Astrocyte (in vitro differentiated cells and primary cell): Measurements from ENCODE around the gene LYRM2. TPM values are rescaled to one million over a fixed set of nuclear protein-coding genes. Genes with fewer than 3 reads are reported as not detected.
A peak's percentile ranks its signal among the peaks of the same experiment; 100 is the strongest.

Experiments
- DNase-seq: peaks from one replicate; pipeline ENCODE4 v3.0.0-alpha.2; 2010; ENCODE audit warnings: low read depth
- FAIRE-seq: peaks from 2 replicates; lab custom pipeline; 2011; peaks lifted over from hg19 to GRCh38; lab: Jason Lieb, UNC
- H2AFZ ChIP-seq: 2 replicates; pipeline ENCODE4 v1.6.0; 2012; ENCODE audit warnings: low read depth, low read length, inconsistent platforms
- H3K27ac ChIP-seq: 2 replicates; pipeline ENCODE4 v1.5.1; 2011; ENCODE audit warnings: low read depth, low read length, inconsistent platforms
- H3K27me3 ChIP-seq: 2 replicates; pipeline ENCODE4 v1.6.0; 2011; ENCODE audit warnings: low read length, inconsistent platforms; ENCODE audit not compliant: insufficient read depth
- H3K36me3 ChIP-seq: 2 replicates; pipeline ENCODE4 v1.5.1; 2011; ENCODE audit warnings: low read length, inconsistent platforms; ENCODE audit not compliant: insufficient read depth
- H3K4me1 ChIP-seq: 2 replicates; pipeline ENCODE4 v1.5.1; 2011; ENCODE audit warnings: low read length, inconsistent platforms; ENCODE audit not compliant: insufficient read depth
- H3K4me2 ChIP-seq: 2 replicates; pipeline ENCODE4 v1.6.0; 2012; ENCODE audit warnings: low read length, inconsistent platforms
- H3K4me3 ChIP-seq: 2 replicates; pipeline ENCODE4 v1.5.1; 2011; ENCODE audit warnings: low read depth, mild to moderate bottlenecking, low read length, inconsistent platforms; ENCODE audit not compliant: insufficient read depth
- H3K79me2 ChIP-seq: 2 replicates; pipeline ENCODE4 v1.6.0; 2012; ENCODE audit warnings: mild to moderate bottlenecking, low read length, inconsistent platforms; ENCODE audit not compliant: insufficient read depth
- H3K9ac ChIP-seq: 2 replicates; pipeline ENCODE4 v1.6.0; 2012; ENCODE audit warnings: mild to moderate bottlenecking, low read length, inconsistent platforms
- H3K9me3 ChIP-seq: 2 replicates; pipeline ENCODE4 v1.5.1; 2012; ENCODE audit warnings: low read depth, mild to moderate bottlenecking, low read length, inconsistent platforms; ENCODE audit not compliant: insufficient read depth
- H4K20me1 ChIP-seq: 2 replicates; pipeline ENCODE4 v1.6.0; 2012; ENCODE audit warnings: low read length, inconsistent platforms; ENCODE audit not compliant: insufficient read depth
- H3K27ac Mint-ChIP-seq: one replicate; pipeline ENCODE4 v1.8.0; 2021; ENCODE audit warnings: mild to moderate bottlenecking, mixed read lengths; ENCODE audit not compliant: unreplicated experiment
- H3K27me3 Mint-ChIP-seq: one replicate; pipeline ENCODE4 v1.8.0; 2021; ENCODE audit warnings: low read depth, mixed read lengths; ENCODE audit not compliant: unreplicated experiment
- H3K36me3 Mint-ChIP-seq: one replicate; pipeline ENCODE4 v1.8.0; 2021; ENCODE audit warnings: low read depth, mixed read lengths; ENCODE audit not compliant: unreplicated experiment
- H3K4me1 Mint-ChIP-seq: one replicate; pipeline ENCODE4 v1.8.0; 2021; ENCODE audit warnings: low read depth, mixed read lengths; ENCODE audit not compliant: unreplicated experiment
- H3K4me3 Mint-ChIP-seq: one replicate; pipeline ENCODE4 v1.8.0; 2021; ENCODE audit warnings: mild to moderate bottlenecking, moderate library complexity, mixed read lengths; ENCODE audit not compliant: unreplicated experiment
- H3K9me3 Mint-ChIP-seq: one replicate; pipeline ENCODE4 v1.8.0; 2021; ENCODE audit warnings: mild to moderate bottlenecking, mixed read lengths; ENCODE audit not compliant: unreplicated experiment
- EZH2 ChIP-seq: IDR thresholded peaks from 2 replicates; pipeline ENCODE4 v1.6.1; 2012; ENCODE audit warnings: mild to moderate bottlenecking, low read length, inconsistent platforms; ENCODE audit not compliant: insufficient read depth
- total RNA-seq: library from RNA; stranded (reverse); gene quantifications from 2 replicates; pipeline ENCODE4 v1.2.1, GENCODE V29; 2021
- TF ChIP-seq, protein P1 (sequence below): IDR thresholded peaks from 2 replicates; pipeline ENCODE4 v1.5.1; 2011; ENCODE audit warnings: low read depth, mild to moderate bottlenecking, inconsistent platforms, low read length, moderate library complexity; ENCODE audit not compliant: insufficient read depth

The LYRM2 gene
- total RNA-seq, 1 donor from 2014 or later, result 39.2 TPM

DNA sequence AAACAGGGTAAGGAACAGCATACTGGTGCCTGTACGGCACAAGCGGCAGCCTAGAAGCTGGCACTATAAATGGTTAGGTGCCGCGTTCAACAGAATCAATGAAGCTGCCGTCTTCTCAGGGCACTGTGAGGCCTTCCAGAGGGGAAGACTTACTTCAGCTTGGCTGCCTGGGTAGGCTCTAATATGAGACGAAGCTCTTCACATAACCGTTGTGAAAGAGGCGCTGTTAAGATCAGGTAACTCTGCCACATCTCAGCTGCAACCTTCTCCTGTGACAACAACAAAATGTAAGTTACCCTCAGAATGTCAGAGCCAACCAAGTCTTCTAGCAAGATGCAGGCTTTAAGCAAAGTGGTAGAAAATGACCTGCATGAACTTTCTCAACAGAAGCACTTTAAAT is 12.0 kb upstream of the LYRM2 start:
- Mint-ChIP-seq H3K27ac (no peak overlapping the region), H3K4me1 (peaks cover 3% of the 10 kb centered on the region), H3K36me3 (peaks cover 11% of the 10 kb centered on the region), H3K27me3 (no peaks in the 10 kb centered on the region), H3K4me3 (no peak overlapping the region), H3K9me3 (no peaks in the 10 kb centered on the region)
- Histone ChIP-seq H2AFZ (no peak overlapping the region), H3K9me3 (no peaks in the 10 kb centered on the region), H3K4me3 (no peak overlapping the region), H3K27ac (no peak overlapping the region), H3K4me2 (no peak overlapping the region), H3K9ac (no peak overlapping the region), H3K79me2 (no peaks in the 10 kb centered on the region), H3K36me3 (peaks cover 40% of the 10 kb centered on the region), H4K20me1 (no peaks in the 10 kb centered on the region), H3K27me3 (no peaks in the 10 kb centered on the region), H3K4me1 (no peaks in the 10 kb centered on the region)
- TF ChIP-seq, protein P1, sequence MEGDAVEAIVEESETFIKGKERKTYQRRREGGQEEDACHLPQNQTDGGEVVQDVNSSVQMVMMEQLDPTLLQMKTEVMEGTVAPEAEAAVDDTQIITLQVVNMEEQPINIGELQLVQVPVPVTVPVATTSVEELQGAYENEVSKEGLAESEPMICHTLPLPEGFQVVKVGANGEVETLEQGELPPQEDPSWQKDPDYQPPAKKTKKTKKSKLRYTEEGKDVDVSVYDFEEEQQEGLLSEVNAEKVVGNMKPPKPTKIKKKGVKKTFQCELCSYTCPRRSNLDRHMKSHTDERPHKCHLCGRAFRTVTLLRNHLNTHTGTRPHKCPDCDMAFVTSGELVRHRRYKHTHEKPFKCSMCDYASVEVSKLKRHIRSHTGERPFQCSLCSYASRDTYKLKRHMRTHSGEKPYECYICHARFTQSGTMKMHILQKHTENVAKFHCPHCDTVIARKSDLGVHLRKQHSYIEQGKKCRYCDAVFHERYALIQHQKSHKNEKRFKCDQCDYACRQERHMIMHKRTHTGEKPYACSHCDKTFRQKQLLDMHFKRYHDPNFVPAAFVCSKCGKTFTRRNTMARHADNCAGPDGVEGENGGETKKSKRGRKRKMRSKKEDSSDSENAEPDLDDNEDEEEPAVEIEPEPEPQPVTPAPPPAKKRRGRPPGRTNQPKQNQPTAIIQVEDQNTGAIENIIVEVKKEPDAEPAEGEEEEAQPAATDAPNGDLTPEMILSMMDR, result no peak
- TF ChIP-seq EZH2, result no peak
- FAIRE-seq, result no peak
- DNase-seq, result no peak

DNA sequence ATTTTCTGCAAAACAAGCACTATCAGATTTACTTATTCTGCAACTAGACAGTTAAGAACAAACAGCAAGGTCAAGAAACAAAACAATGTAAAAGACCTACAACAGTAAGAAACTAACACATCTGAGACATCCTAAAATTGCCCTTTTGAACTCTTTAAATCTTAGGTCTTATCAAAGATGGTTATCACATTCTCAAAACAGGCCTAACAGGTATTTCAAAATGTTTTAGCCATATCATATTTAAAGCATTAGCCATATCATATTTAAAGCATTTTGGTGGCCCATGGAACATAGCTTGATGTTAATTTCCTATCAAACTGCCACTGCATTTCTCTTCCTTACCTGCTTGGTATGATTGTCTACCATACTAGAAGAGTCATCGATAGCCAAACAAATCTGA is 11.1 kb upstream of the LYRM2 start:
- Mint-ChIP-seq H3K36me3 (peaks cover 11% of the 10 kb centered on the region), H3K9me3 (no peaks in the 10 kb centered on the region), H3K27ac (no peak overlapping the region), H3K4me1 (no peaks in the 10 kb centered on the region), H3K27me3 (no peaks in the 10 kb centered on the region), H3K4me3 (no peak overlapping the region)
- H3K27me3 ChIP-seq, result no peaks in the 10 kb centered on the region
- DNase-seq (no peak), FAIRE-seq (peak; percentile 56)
- H3K4me2 ChIP-seq, result no peak overlapping the region
- H4K20me1 ChIP-seq, result no peaks in the 10 kb centered on the region
- H3K36me3 ChIP-seq, result peaks cover 38% of the 10 kb centered on the region
- H3K27ac ChIP-seq, result no peak overlapping the region
- TF ChIP-seq, protein P1, result no peak
- no peak for TF ChIP-seq EZH2
- H3K4me1 ChIP-seq, result no peaks in the 10 kb centered on the region
- H2AFZ ChIP-seq, result no peak overlapping the region
- H3K9ac ChIP-seq, result no peak overlapping the region
- H3K9me3 ChIP-seq, result no peaks in the 10 kb centered on the region
- no peak overlapping the region for H3K4me3 ChIP-seq
- H3K79me2 ChIP-seq, result no peaks in the 10 kb centered on the region

DNA sequence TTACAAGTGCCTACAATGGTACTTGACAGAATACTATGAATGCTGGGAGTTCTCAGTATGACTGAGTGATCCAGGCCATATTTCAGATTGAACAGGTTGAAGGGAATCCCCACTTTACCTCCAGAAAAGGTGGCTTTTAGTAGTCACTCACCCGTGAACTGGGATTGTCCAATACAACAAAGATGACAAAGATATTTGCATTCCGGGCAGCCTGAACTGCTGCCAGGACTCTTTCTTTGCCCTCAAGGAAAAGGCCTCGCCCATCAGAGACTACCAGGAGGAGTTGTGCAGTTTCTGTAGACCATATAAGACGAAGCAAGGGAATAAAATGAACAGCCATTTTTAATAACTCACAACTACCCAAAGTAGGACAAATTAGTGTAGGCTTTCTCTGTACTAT is 6.3 kb upstream of the LYRM2 start:
- peaks cover 9% of the 10 kb centered on the region for H3K4me1 Mint-ChIP-seq
- H3K4me2 ChIP-seq, result no peak overlapping the region
- FAIRE-seq, result no peak
- H3K4me1 ChIP-seq, result peaks cover 8% of the 10 kb centered on the region
- H3K27ac Mint-ChIP-seq, result no peak overlapping the region
- H3K9me3 ChIP-seq, result no peaks in the 10 kb centered on the region
- no peak for DNase-seq
- H3K4me3 ChIP-seq, result no peak overlapping the region
- H3K9ac ChIP-seq, result no peak overlapping the region
- H3K4me3 Mint-ChIP-seq, result no peak overlapping the region
- peaks cover 15% of the 10 kb centered on the region for H3K79me2 ChIP-seq
- no peak overlapping the region for H2AFZ ChIP-seq
- H3K27ac ChIP-seq, result no peak overlapping the region
- no peaks in the 10 kb centered on the region for H3K27me3 ChIP-seq
- TF ChIP-seq, protein P1, result no peak
- TF ChIP-seq EZH2, result no peak
- H3K36me3 Mint-ChIP-seq, result peaks cover 8% of the 10 kb centered on the region
- no peaks in the 10 kb centered on the region for H3K27me3 Mint-ChIP-seq
- peaks cover 3% of the 10 kb centered on the region for H4K20me1 ChIP-seq
- peaks cover 17% of the 10 kb centered on the region for H3K36me3 ChIP-seq
- no peaks in the 10 kb centered on the region for H3K9me3 Mint-ChIP-seq
